ENCODE data around the gene FTO.

FTO gene

GRCh38 chr16:53974484-53975080 lies 270.6 kb downstream of the FTO start:
- no peak for TF ChIP-seq CTCF (IDR thresholded peaks at IDR 0.05; ENCODE audit: insufficient read depth, low read depth, low read length, missing control alignments)
- DNase-seq (ENCODE audit: low read depth) = no peak
- no peak overlapping the region for H3K4me3 ChIP-seq (ENCODE audit: low read depth, low read length)

GRCh38 chr16:53980675-53981074 lies 276.7 kb downstream of the FTO start:
- no peak for TF ChIP-seq CTCF (IDR thresholded peaks at IDR 0.05; ENCODE audit: insufficient read depth, low read depth, low read length, missing control alignments)
- no peak overlapping the region for H3K4me3 ChIP-seq (ENCODE audit: low read depth, low read length)
- no peak for DNase-seq (ENCODE audit: low read depth)

GRCh38 chr16:53982631-53983042 lies 278.7 kb downstream of the FTO start:
- H3K4me3 ChIP-seq (ENCODE audit: low read depth, low read length) = no peak overlapping the region
- TF ChIP-seq CTCF (IDR thresholded peaks at IDR 0.05; ENCODE audit: insufficient read depth, low read depth, low read length, missing control alignments) = no peak
- no peak for DNase-seq (ENCODE audit: low read depth)

- no peak for DNase-seq (ENCODE audit: low read depth)
- TF ChIP-seq CTCF (IDR thresholded peaks at IDR 0.05; ENCODE audit: insufficient read depth, low read depth, low read length, missing control alignments) = no peak
- no peak overlapping the region for H3K4me3 ChIP-seq (ENCODE audit: low read depth, low read length)
Observed at GRCh38 chr16:53984936-53985335, 281.0 kb downstream of the FTO start.

GRCh38 chr16:53985861-53986260 lies 281.9 kb downstream of the FTO start:
- H3K4me3 ChIP-seq (ENCODE audit: low read depth, low read length) = no peak overlapping the region
- no peak for DNase-seq (ENCODE audit: low read depth)
- TF ChIP-seq CTCF (IDR thresholded peaks at IDR 0.05; ENCODE audit: insufficient read depth, low read depth, low read length, missing control alignments) = no peak

- no peak overlapping the region for H3K4me3 ChIP-seq (ENCODE audit: low read depth, low read length)
- DNase-seq (ENCODE audit: low read depth) = no peak
- TF ChIP-seq CTCF (IDR thresholded peaks at IDR 0.05; ENCODE audit: insufficient read depth, low read depth, low read length, missing control alignments) = no peak
Observed at GRCh38 chr16:53986793-53987192, 282.8 kb downstream of the FTO start.

GRCh38 chr16:53988136-53988535 lies 284.2 kb downstream of the FTO start:
- DNase-seq (ENCODE audit: low read depth) = no peak
- no peak overlapping the region for H3K4me3 ChIP-seq (ENCODE audit: low read depth, low read length)
- no peak for TF ChIP-seq CTCF (IDR thresholded peaks at IDR 0.05; ENCODE audit: insufficient read depth, low read depth, low read length, missing control alignments)

Data from GM12865 (cell line).